OCI-LY1 (cell line): ENCODE results near the gene PON2.

ENCODE experiments used
- EZH2 ChIP-seq: fragments of 200-600 bp; sonication (generic), shearing (Covaris generic); IDR thresholded peaks from 2 replicates; pipeline ENCODE4 v1.8.0; 2017; ENCODE audit warnings: borderline replicate concordance, mixed run types, mild to moderate bottlenecking, antibody characterized with exemption, low read length, moderate library complexity, mixed read lengths
- TF ChIP-seq, protein P1 (sequence below): fragments of 200-600 bp; sonication (generic), shearing (Covaris generic); IDR thresholded peaks from 2 replicates; pipeline ENCODE4 v1.5.1; 2017; ENCODE audit warnings: mild to moderate bottlenecking, antibody characterized with exemption, low read length, moderate library complexity, mixed read lengths

DNA sequence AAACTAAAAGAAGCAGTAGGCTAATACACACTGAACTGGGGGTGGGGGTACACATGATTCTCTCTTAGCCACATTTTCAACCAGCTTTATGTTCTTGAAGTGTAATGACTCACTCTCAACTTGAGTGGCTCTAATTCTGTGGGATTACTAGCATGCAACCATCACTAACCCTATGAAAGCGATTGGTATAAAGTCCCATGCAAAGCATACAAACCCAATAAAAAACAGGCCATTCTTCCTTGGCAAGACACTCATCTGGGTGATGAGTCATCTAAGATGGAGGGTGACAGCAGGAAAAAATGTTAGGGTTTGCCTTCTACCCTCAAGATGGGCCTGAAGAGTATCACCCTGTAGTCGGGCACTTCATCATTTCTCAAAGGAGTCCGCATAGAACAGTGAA, 23.8 kb downstream of the PON2 start:
- TF ChIP-seq, protein P1, sequence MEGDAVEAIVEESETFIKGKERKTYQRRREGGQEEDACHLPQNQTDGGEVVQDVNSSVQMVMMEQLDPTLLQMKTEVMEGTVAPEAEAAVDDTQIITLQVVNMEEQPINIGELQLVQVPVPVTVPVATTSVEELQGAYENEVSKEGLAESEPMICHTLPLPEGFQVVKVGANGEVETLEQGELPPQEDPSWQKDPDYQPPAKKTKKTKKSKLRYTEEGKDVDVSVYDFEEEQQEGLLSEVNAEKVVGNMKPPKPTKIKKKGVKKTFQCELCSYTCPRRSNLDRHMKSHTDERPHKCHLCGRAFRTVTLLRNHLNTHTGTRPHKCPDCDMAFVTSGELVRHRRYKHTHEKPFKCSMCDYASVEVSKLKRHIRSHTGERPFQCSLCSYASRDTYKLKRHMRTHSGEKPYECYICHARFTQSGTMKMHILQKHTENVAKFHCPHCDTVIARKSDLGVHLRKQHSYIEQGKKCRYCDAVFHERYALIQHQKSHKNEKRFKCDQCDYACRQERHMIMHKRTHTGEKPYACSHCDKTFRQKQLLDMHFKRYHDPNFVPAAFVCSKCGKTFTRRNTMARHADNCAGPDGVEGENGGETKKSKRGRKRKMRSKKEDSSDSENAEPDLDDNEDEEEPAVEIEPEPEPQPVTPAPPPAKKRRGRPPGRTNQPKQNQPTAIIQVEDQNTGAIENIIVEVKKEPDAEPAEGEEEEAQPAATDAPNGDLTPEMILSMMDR = no peak
- no peak for TF ChIP-seq EZH2
